Measurements from ENCODE around the gene PSMC5.
"Not testable (repeated sequence)": the region's sequence is repeated elsewhere in the genome, so short reads cannot be mapped to it uniquely, and the experiment has no call there.

The PSMC5 gene

GRCh38 chr17:63870292-63870665, 43.0 kb downstream of the PSMC5 start:
- DNase-seq (ENCODE audit: low spot score), result not testable (repeated sequence)

DNA sequence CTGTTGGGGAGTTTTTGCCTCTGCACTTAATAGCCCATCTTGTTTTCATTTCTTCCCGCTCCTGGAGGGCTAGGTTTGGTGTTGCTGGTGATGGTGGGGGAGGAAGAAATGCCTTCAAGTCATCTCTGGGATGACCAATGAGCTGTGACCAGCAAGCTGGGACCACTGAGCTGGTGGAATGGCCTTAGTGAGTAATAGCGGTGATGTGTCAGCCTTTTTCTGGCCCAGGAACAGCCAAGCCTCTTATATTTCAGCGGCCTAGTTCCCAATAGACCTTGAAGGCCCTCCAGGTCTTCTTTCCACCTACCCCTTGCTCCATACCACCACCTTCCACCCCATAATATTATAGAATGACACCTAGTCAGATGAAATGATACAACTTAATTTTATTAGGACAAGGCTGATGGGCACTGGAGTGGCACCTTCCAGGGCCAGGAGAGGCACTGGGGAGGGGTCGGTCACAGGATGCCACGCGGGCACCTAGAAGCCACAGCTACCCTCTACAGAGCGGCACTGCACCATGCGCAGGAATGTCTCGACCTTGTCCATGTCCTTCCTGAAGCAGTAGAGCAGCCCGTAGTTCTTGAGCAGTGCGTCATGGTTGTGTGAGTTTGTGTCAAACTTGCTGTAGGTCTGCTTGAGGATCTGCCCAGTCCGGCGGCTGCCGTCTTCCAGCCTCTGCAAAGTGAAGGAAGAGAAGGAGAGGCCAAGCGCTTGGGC, 44.6 kb downstream of the PSMC5 start:
- not testable (repeated sequence) for DNase-seq (ENCODE audit: low spot score)

- not testable (repeated sequence) for DNase-seq (ENCODE audit: low spot score)
Observed at GRCh38 chr17:63873577-63873976, 46.3 kb downstream of the PSMC5 start, which contains the start of gene CSH2. CSH2 (minus strand) TSS chr17:63873677; CDS start chr17:63873614, 63 bp downstream.

DNA sequence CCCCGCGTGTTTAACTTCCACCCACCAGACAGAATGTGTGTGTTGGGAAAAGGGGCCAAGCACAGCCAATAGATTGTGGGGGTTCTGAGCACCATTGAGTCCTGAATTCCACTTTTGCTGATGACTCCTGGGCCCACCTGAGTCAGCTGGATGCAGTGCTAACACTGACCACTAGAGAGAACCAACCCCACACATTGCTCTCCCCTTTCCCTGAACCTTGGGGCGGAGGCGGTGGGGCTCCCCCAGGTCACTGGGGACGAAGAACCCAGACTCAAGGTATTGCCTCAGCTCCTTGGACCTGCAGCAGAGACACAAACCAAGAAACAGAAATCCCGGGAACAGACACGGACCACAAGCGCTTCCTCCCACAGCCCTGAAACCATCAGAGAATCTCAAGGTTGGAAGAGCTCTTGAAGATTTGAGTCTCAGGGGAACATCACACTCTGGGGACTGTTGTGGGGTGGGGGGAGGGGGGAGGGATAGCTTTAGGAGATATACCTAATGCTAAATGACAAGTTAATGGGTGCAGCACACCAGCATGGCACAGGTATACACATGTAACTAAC, 46.9 kb downstream of the PSMC5 start:
- not testable (repeated sequence) for DNase-seq (ENCODE audit: low spot score)

DNA sequence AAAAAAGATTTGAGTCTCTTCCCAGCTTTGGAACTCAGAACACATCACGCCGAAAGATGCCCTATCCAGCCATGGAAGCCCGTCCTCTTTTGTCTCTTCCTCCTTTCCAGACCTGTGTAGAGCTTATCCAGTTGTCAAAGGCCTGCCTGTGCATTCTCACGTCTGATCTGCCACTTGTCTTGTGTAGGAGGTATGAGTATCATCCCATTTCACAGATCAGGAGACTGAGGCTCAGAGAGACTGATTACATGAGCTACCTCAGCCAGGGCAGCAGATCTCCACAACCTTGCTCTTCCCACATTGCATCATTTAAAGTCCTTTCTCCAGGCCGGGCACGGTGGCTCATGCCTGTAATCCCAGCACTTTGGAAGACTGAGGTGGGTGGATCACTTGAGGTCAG, 47.5 kb downstream of the PSMC5 start:
- not testable (repeated sequence) for DNase-seq (ENCODE audit: low spot score)

DNA sequence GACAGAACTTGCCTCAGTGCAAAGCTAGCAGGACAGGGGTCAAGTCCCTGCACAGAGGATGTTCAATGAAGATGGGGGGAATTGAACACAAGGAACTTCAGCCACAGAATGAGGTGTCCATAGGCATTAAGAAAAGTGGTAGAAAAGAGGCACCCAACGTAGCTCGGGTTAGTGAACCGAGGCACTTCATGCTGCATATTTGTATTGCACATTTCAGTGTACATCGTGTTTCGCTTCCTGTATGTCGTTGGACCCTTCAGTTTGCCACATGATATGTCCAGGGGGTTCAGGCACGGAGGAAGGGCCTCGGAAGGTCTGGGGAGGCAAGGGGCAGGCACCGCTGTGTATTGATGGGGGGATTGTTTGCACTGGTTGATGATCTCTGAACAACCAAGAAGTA, 51.2 kb downstream of the PSMC5 start:
- DNase-seq (ENCODE audit: low spot score), result not testable (repeated sequence)

DNA sequence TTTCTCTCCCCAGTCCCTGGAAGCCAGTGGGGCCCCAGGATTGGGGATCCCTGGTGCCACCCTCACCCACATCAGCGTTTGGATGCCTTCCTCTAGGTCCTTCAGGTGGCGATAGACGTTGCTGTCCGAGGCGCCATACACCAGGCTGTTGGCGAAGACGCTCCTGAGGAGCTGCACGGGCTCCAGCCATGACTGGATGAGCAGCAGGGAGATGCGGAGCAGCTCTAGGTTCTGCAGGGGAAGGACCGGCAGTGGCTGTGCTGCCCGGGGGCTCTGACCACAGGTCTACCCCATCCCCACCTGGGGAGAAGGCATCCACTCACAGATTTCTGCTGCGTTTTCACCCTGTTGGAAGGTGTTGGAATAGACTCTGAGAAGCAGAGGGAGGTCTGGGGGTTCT, 53.5 kb downstream of the PSMC5 start:
- DNase-seq (ENCODE audit: low spot score), result no peak

GRCh38 chr17:63881337-63881736, 54.1 kb downstream of the PSMC5 start:
- not testable (repeated sequence) for DNase-seq (ENCODE audit: low spot score)

Measured in activated CD4-positive, alpha-beta T cell treated with anti-CD3 and anti-CD28 coated beads, Interleukin-2, Interleukin-4, amounts not matched to agents 100 ng/mL and 50 ng/mL, durations not matched to agents 16 hours and 8 hours (primary cell).